Urinary bladder (tissue), 4 donors: ENCODE results near the gene COL18A1. TPM values are rescaled to one million over a fixed set of nuclear protein-coding genes. Genes with fewer than 3 reads are reported as not detected.

Experiments used
- DNase-seq: peaks from one replicate; pipeline ENCODE4 v3.0.0-alpha.2; 2015; ENCODE audit errors: extremely low spot score
- H3K27ac ChIP-seq: one replicate; pipeline ENCODE4 v1.5.1; 2013; ENCODE audit warnings: low read depth, mild to moderate bottlenecking, moderate library complexity
- H3K36me3 ChIP-seq: one replicate; pipeline ENCODE4 v1.6.1; 2013; ENCODE audit warnings: mild to moderate bottlenecking, moderate library complexity; ENCODE audit not compliant: insufficient read depth
- H3K4me1 ChIP-seq: one replicate; pipeline ENCODE4 v1.6.1; 2013; ENCODE audit warnings: mild to moderate bottlenecking, moderate library complexity; ENCODE audit not compliant: insufficient read depth
- H3K4me3 ChIP-seq: one replicate; pipeline ENCODE4 v1.5.1; 2013; ENCODE audit warnings: low read depth, low read length
- WGBS: extraction: QIAGEN DNeasy Blood & Tissue Kit; methylation state at CpG from one replicate; pipeline ENCODE4 v1.1.7; 2013; 5-methylcytosine and 5-hydroxymethylcytosine counted together
- polyA plus RNA-seq: library from polyadenylated mRNA; stranded (reverse); fragments of 200-250 nt; gene quantifications from one replicate; pipeline ENCODE4 v1.2.3, GENCODE V29; 2013
- total RNA-seq: library from RNA; depleted of rRNA; stranded (reverse); fragments of >200 nt; gene quantifications from one replicate; pipeline ENCODE4 v1.2.3, GENCODE V29; 2014
- donor health status: healthy with polysubstance abuse.
- donor health status: healthy.

COL18A1 gene
- total and polyA plus RNA-seq, 2 donors = 60.7 to 111 TPM

GRCh38 chr21:45391743-45392572 lies 13.0 kb upstream of the COL18A1 start:
- Histone ChIP-seq H3K4me3 (no peak overlapping the region), H3K36me3 (no peaks in the 10 kb centered on the region), H3K27ac (no peak overlapping the region), H3K4me1 (no peaks in the 10 kb centered on the region)
- no peak for DNase-seq
- 90% methylated on average over 24 of the region's 24 CpGs for WGBS

GRCh38 chr21:45392573-45392971 lies 12.4 kb upstream of the COL18A1 start:
- Histone ChIP-seq H3K27ac (no peak overlapping the region), H3K4me3 (no peak overlapping the region), H3K36me3 (no peaks in the 10 kb centered on the region), H3K4me1 (no peaks in the 10 kb centered on the region)
- 90% methylated on average over 14 of the region's 14 CpGs for WGBS
- no peak for DNase-seq

DNA sequence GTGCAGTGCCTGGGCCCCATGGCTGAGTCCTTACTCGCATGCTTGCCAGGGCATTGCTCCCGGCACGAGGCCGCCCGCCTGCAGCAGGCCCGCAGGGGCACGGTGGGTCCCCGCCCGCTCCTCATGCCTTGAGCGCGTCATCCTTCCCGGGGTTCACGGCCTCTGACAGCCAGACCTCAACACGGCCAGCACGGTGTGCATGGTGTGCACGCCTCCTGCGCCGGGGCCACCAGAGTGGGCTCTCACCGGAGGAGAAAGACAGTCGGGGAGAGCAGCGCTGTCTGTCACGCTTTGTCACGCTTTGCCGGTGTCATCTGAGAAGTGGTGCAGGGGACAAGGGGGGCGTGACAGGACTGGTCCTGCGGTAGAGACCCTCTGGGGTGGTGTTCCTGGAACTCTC lies 11.9 kb upstream of the COL18A1 start:
- Histone ChIP-seq H3K36me3 (no peaks in the 10 kb centered on the region), H3K4me1 (no peaks in the 10 kb centered on the region), H3K27ac (no peak overlapping the region), H3K4me3 (no peak overlapping the region)
- no peak for DNase-seq
- 89% methylated on average over 26 of the region's 26 CpGs for WGBS

DNA sequence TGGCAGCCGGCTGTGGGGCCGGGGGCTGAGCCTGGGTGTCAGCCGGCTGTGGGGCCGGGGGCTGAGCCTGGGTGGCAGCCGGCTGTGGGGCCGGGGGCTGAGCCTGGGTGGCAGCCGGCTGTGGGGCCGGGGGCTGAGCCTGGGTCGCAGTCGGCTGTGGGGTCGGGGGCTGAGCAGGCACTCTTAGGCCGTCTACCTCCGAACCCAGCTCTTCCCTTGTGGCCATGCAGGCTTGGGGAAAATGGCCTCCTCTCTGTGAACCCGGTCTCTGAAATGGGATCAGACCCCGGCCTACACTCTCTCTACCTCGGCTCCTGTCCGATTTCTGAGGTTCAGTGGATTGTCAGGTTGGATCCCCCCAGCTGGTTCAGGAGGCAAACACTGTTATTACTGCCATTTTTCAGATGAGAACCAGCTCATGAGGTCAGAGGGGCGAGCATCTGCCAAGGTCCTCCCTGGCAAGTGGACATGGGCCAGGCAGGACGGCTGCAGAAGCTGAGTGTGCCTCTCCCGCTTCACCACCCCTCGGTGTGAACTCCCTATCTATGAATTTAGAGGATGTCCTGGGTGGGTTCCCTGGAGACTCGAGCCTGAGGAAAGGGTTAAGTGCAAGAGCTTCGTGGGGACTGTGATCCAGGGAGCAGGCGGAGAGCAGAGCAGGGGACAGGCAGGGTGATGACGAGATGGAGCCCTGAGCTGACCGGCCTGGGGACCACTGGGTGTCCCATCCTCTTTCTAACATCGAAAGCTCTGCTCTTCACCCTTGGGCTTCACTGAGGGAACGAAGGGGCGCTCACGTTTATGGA lies 10.9 kb upstream of the COL18A1 start:
- Histone ChIP-seq H3K36me3 (no peaks in the 10 kb centered on the region), H3K4me3 (no peak overlapping the region), H3K27ac (no peak overlapping the region), H3K4me1 (no peaks in the 10 kb centered on the region)
- no peak for DNase-seq
- WGBS = 81% methylated on average over 27 of the region's 30 CpGs

DNA sequence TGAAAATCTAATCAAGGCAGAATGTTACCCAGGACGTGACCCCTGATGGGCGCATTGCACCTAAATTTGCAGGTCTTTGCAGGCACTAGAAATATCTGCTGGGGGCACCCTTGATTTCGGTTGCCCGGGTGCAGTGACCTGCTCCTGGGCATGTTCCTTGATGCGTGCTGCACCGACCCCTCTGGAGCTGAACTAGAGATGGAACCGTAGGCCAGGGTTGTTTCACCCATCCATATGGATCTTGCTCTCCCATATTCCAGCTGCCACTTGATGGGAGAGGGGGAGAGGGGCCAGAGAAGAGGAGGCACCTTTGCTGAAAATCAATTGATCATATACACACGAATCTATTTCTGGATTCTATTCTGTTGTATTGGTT lies 8.4 kb upstream of the COL18A1 start:
- DNase-seq = no peak
- Histone ChIP-seq H3K4me3 (no peak overlapping the region), H3K4me1 (no peaks in the 10 kb centered on the region), H3K36me3 (no peaks in the 10 kb centered on the region), H3K27ac (no peak overlapping the region)
- 88% methylated on average over 8 of the region's 8 CpGs for WGBS

GRCh38 chr21:45397381-45397780 lies 7.6 kb upstream of the COL18A1 start:
- H3K36me3 ChIP-seq = no peaks in the 10 kb centered on the region
- 86% methylated on average over 2 of the region's 2 CpGs for WGBS
- no peak overlapping the region for H3K4me3 ChIP-seq
- no peak for DNase-seq
- no peaks in the 10 kb centered on the region for H3K4me1 ChIP-seq
- H3K27ac ChIP-seq = no peak overlapping the region

DNA sequence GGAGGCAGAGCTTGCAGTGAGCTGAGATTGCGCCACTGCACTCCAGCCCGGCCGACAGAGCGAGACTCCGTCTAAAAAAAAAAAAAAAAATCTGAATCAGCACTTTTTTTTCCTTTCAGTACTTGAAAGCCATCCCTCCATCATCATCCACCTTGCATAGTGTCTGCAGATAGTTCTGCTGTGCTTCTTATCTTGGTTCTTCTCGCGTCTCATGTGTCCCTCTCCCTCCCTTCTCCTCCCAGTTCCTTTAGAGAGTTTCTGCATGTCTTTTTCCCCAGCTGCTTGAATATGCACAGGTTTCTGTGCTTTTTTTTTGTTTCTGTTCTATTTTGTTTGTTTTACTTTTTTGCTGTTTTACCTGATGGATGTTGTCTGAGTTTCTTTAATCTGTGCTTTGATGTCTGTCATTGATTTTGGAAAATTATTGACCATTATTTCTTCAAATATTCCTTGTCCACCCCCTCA lies 3.9 kb upstream of the COL18A1 start:
- Histone ChIP-seq H3K36me3 (no peaks in the 10 kb centered on the region), H3K4me1 (no peaks in the 10 kb centered on the region), H3K27ac (no peak overlapping the region), H3K4me3 (no peak overlapping the region)
- DNase-seq = no peak
- 90% methylated on average over 7 of the region's 7 CpGs for WGBS

- Histone ChIP-seq H3K36me3 (no peaks in the 10 kb centered on the region), H3K27ac (no peak overlapping the region), H3K4me3 (no peak overlapping the region), H3K4me1 (no peaks in the 10 kb centered on the region)
- DNase-seq = no peak
- WGBS = 92% methylated on average over 17 of the region's 17 CpGs
Observed at GRCh38 chr21:45401916-45402900, 2.8 kb upstream of the COL18A1 start.

GRCh38 chr21:45403133-45403824 lies 1.7 kb upstream of the COL18A1 start:
- Histone ChIP-seq H3K4me1 (no peaks in the 10 kb centered on the region), H3K4me3 (no peak overlapping the region), H3K36me3 (no peaks in the 10 kb centered on the region), H3K27ac (no peak overlapping the region)
- no peak for DNase-seq
- 80% methylated on average over 7 of the region's 7 CpGs for WGBS

DNA sequence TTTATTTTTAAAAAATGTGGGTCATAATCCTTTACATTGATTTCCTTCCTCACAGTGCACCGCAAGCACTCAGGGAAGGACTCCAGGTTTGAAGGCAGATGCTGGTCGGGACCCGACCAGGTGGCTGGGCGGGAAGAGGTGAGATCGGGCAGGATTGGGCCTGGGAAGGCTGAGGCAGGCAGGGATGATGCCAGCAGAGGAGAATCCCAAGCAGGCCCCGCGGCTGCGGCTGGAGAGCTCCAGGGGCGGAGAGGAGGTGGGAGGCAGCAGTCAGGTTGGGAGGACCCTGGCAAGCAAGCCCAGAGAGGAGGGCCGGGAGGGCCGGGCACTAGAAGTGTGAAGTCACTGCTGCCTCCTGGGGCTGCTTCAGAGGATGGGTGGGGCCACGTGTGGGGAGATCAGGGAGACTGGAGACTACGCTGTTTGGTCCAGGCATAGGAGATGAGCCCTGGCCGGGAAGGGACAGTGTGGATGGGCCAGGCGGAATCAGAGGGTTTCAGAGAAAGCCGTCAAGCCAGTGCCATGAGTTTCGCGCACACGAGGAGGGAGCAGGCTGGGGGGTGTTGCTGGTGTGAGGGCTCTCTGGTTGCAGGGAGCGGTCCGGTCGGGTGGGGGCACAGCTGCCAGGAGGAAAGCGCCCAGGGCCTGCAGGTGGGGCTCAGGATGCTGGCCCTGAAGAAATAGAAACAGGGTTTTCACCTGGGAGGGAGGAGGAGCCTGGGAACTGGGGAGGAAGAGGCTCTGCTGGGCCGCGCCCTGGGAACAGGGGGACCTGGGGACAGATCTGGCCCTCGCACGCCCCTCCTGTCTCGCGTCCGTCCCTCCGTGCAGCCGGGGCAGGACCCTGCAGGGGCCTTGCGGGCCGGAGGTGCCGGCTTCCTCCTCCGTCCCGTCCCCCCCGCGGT lies 888 bp upstream of the COL18A1 start:
- Histone ChIP-seq H3K4me1 (no peaks in the 10 kb centered on the region), H3K36me3 (no peaks in the 10 kb centered on the region), H3K27ac (no peak overlapping the region), H3K4me3 (peak overlapping the region; percentile 65)
- WGBS = 22% methylated on average over 39 of the region's 39 CpGs
- no peak for DNase-seq

DNA sequence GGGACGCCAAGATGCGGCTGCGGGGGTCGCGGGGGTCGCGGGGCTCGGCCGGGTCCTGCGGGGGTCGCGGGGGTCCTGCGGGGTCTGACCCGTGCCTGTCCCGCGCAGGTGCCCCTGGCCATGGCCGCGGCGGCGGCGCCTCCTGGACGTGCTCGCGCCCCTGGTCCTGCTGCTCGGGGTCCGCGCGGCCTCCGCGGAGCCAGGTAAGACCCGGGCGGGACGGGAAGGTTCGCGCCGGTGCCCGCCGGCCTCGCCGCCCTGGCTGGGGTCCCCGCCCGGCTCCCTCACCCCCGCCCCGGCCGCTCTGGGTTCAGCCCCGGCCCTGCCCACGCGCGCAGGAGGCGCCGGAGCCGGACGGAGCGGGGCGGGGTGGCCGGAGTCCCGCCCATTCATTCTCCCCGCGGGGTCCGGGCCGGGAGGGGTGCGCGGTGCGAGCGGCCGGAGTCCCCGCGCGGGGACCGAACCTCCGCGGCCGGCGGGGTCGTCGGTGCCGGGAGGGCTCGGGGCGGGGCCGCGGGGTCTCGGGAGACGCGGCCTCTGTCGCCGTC lies 380 bp downstream of the COL18A1 start:
- H3K4me3 ChIP-seq = peak overlapping the region; percentile 65
- H3K4me1 ChIP-seq = no peaks in the 10 kb centered on the region
- no peak overlapping the region for H3K27ac ChIP-seq
- no peaks in the 10 kb centered on the region for H3K36me3 ChIP-seq
- DNase-seq = no peak
- under 1% methylated on average over 86 of the region's 86 CpGs for WGBS
